Astrocyte of the cerebellum (primary cell): ENCODE results near the gene FAM174C.

ENCODE experiments used
- DNase-seq: peaks from one replicate; pipeline ENCODE4 v3.0.0-alpha.2; 2011; ENCODE audit warnings: low read depth
- H3K4me3 ChIP-seq: 2 replicates; pipeline ENCODE4 v1.5.1; 2011; ENCODE audit warnings: mild to moderate bottlenecking, low read depth, low read length, moderate library complexity
- CTCF ChIP-seq: IDR thresholded peaks from 2 replicates; pipeline ENCODE4 v1.5.1; 2012; ENCODE audit warnings: low read length, low read depth, moderate library complexity, mild to moderate bottlenecking; ENCODE audit errors: missing control alignments
- in situ Hi-C: cut with HindIII; loops from 2 replicates; pipeline ENCODE4 v1.10.0; 2017; ENCODE audit warnings: low sequenced_read_pairs

FAM174C gene

DNA sequence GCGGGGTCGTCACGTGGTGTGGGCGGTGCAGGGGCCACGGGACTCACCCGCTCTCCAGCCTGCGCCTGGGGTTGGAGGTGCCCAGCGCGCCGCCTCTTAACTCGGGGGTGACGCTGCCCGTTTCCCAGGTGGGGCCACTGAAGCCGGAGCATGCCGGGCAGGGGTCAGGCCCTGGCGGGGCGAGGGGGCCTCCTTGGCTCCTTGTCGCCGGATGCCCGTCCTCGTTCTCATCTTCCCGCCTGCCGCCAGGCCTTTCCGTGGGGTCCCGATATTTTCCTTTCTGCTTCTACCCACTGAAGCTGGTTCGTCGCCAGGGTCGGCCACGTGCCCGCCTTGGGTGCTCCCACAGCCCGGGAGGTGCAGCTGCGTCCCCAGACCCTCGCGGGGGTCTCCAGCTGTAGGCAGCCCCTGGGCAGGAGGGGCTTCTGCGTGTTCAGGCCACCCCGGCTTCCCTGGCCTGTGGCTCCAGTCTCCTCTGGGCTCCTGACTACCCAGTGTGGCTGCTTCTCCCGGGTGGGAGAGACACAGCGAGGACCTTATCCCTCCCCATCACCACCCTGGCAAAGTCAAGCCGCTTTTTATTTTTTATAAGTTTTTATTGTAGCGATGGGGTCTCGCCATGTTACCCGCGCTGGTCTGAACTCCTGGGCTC, 772 bp downstream of the FAM174C start:
- in situ Hi-C loops: no loop called here
- H3K4me3 ChIP-seq: peak overlapping the region; percentile 62
- no peak for TF ChIP-seq CTCF
- no peak for DNase-seq

DNA sequence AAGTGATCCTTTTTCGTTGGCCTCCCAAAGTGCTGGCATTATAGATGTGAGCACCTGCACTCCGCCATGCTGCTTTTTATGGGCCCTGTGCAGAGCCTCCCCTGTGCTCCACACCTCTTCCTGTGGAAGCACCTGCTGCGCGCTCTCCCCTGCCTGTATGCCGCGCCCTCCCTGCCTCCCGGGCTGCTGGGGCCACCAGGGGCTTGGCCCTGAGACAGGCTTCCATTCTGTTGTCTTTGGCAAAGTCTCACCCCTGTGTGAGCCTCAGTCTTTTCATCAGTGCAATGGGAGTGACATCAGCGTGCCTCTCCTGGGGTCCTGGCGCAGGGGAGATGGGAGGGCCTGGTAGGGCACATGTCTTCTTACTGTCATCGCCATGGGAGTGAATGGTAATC, 1.3 kb downstream of the FAM174C start:
- no peak for TF ChIP-seq CTCF
- peak overlapping the region; percentile 62 for H3K4me3 ChIP-seq
- DNase-seq: no peak
- in situ Hi-C loops: no loop called here

DNA sequence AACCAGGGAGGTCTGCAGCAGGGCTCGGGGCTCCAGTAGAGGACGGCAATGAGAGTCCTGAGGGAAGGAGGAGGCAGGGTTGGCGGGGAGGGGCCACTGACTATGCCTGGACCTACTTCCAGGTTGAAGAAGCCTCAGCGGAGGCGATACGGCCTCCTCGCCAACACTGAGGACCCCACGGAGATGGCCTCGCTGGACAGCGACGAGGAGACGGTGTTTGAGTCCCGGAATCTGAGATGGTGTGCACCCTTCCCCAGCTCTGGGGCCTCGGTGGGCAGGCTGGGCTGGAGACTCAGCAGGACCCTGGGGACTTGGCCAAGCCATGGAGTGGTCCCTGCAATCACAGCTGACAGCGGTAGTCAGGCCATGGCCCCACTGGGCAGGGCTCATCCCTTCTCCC, 1.7 kb downstream of the FAM174C start:
- DNase-seq: no peak
- in situ Hi-C loops: no loop called here
- no peak for TF ChIP-seq CTCF
- H3K4me3 ChIP-seq: no peak overlapping the region

DNA sequence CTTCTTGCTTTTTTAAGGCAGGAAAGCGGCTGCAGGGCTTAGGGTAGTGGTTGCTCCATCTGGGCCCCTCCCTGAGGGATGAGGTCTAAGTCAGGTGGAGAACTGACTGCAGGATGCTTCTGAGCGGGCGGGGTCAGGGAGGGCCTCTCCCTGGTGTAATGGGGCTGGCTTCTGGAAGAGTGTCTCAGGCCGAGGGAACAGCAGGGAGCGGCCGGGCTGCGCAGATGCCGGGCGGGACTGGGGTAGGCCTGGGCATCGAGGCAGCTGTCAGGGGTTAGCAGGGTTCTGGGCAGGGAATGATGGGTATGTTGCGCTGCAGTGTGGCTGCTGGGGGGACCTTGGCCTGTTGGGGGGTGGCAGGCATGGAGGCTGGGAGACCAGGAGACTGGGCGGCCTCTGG, 2.7 kb downstream of the FAM174C start:
- no peak overlapping the region for H3K4me3 ChIP-seq

GRCh38 chr19:1278713-1279660, 3.7 kb downstream of the FAM174C start:
- no peak for TF ChIP-seq CTCF
- in situ Hi-C loops: no loop called here
- H3K4me3 ChIP-seq: no peak overlapping the region
- no peak for DNase-seq

More for the DNA sequence above, 2.7 kb downstream of the FAM174C start:
- DNase-seq: no peak
- in situ Hi-C loops: no loop called here
- no peak for TF ChIP-seq CTCF

- peak; percentile 71 for DNase-seq
- in situ Hi-C loops: loop anchor here (5.0 kb wide), 2 partner anchors 42 to 132 kb away; no protein-coding TSS in a partner anchor
- no peak overlapping the region for H3K4me3 ChIP-seq
- peak; percentile 97 for TF ChIP-seq CTCF
These were observed 4.5 kb downstream of the FAM174C start for GRCh38 chr19:1279782-1280341.
